ENCODE results near the gene BOD1L2. TPM values are rescaled to one million over a fixed set of nuclear protein-coding genes. Genes with fewer than 3 reads are reported as not detected.

Gene BOD1L2
- polyA plus RNA-seq: not detected in 2 replicates

DNA sequence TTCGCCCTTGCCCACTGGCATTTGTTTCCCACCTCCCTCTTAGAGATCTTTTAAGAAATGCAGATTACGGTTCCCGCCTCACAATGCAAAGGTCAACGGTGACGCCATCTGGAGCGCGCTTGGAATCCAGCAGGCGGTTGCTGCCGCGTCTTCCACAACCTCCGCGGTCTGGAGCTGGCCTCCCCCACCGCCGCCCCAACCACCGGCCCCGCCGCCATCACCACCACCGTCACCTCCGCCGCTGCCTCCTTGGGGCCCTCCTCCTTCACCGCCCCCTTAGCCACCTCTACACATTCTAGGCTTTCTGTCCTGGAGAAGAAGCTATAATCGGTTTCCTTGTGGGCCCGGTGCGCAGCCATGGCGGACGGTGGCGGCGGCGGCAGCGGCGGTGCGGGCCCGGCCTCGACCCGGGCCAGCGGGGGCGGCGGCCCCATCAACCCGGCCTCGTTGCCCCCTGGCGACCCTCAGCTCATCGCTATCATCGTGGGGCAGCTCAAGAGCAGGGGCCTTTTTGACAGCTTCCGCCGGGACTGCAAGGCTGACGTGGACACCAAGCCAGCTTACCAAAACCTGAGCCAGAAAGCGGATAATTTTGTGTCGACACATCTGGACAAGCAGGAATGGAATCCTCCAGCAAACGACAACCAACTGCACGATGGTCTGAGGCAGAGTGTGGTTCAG lies at the start of gene BOD1L2:
BOD1L2 (plus strand) TSS at position 132 of the 681 bp plus-strand sequence; CDS start at position 358, 226 bp downstream.

Other genes with a start within 250 kb of the BOD1L2 start
- gene ST8SIA3, start 205.5 kb downstream of the BOD1L2 start, polyA plus RNA-seq: 277 and 381 TPM in 2 replicates